Neural cell (in vitro differentiated cells): ENCODE results near the gene ANKRD36.
"Not testable (repeated sequence)": the region's sequence is repeated elsewhere in the genome, so short reads cannot be mapped to it uniquely, and the experiment has no call there.

ENCODE experiments used
- CTCF ChIP-seq: fragments of 450-650 bp; IDR thresholded peaks from 2 replicates; pipeline ENCODE4 v1.5.1; 2014; ENCODE audit warnings: antibody characterized with exemption, mild to moderate bottlenecking, moderate library complexity; ENCODE audit not compliant: poor library complexity, severe bottlenecking
- EP300 ChIP-seq: fragments of 450-650 bp; conservative IDR thresholded peaks from 2 replicates; pipeline ENCODE4 v1.6.1; 2014; ENCODE audit warnings: antibody characterized with exemption, mild to moderate bottlenecking, moderate library complexity; ENCODE audit not compliant: poor library complexity, severe bottlenecking
- EZH2 ChIP-seq: fragments of 200-600, 300-800 bp; shearing (Covaris generic), sonication (generic); IDR thresholded peaks from 2 replicates; pipeline ENCODE4 v1.6.1; 2014; ENCODE audit warnings: antibody characterized with exemption, low read length, borderline replicate concordance, mild to moderate bottlenecking; ENCODE audit not compliant: insufficient read depth, poor library complexity, severe bottlenecking
- MXI1 ChIP-seq: fragments of 450-650 bp; conservative IDR thresholded peaks from 2 replicates; pipeline ENCODE4 v1.6.1; 2014; ENCODE audit warnings: antibody characterized with exemption, mild to moderate bottlenecking; ENCODE audit not compliant: poor library complexity, severe bottlenecking
- POLR2AphosphoS5 ChIP-seq: IDR thresholded peaks from 2 replicates; pipeline ENCODE4 v1.6.1; 2012
- RAD21 ChIP-seq: fragments of 450-650 bp; conservative IDR thresholded peaks from 2 replicates; pipeline ENCODE4 v1.6.1; 2014; ENCODE audit warnings: antibody characterized with exemption, mild to moderate bottlenecking, moderate library complexity
- TAF1 ChIP-seq: IDR thresholded peaks from 2 replicates; pipeline ENCODE4 v1.6.1; 2012; ENCODE audit warnings: low read depth

- not testable (repeated sequence) for TF ChIP-seq CTCF, POLR2AphosphoS5, EP300, EZH2, MXI1, RAD21, TAF1
Observed at GRCh38 chr2:97092946-97093345, 20.0 kb upstream of the ANKRD36 start.
